Transverse colon (tissue), 4 donors: ENCODE measurements around the gene NOL9.

Experiments used
- POLR2A ChIP-seq: fragments of 450-650 bp; IDR thresholded peaks from one replicate; pipeline ENCODE4 v1.6.1; 2016; ENCODE audit warnings: antibody characterized with exemption, mild to moderate bottlenecking, moderate library complexity
- POLR2AphosphoS5 ChIP-seq, 3 donors: sonication (generic); formaldehyde crosslinking; IDR thresholded peaks; one replicate each; pipeline ENCODE4 v1.6.1; 2016; ENCODE audit warnings: antibody characterized with exemption in 3 of 3
- TF ChIP-seq, protein P1 (sequence below), 5 experiments: fragments of 200-600 bp in 3 of 5; fragments of 450-650 bp in 2 of 5; sonication (generic) in 3 of 5; IDR thresholded peaks; 1 replicate in 2 of 5; 2 replicates in 3 of 5; pipeline ENCODE4 v1.5.1; 2016 to 2017; ENCODE audit warnings: antibody characterized with exemption in 5 of 5, inconsistent platforms in 3 of 5, mild to moderate bottlenecking in 2 of 5, moderate library complexity in 1 of 5

DNA sequence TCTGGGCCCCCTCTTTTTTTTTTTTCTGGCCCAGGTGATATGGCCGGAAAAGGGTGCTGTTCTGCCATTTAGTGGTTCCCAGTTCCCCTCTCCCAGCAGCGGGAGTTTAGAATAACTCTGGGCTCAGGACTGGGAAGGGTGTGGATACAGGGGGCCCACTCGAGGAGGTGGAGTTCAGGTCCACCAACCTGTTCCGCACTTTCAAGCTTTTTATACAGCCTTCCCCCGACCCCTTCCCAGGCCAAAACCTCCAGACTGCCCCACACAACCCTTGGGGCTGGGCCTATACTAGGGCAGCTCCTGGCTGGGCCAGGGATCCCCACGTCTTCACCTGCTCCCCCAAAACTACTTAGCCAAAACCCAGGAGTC is 63.2 kb downstream of the NOL9 start:
- TF ChIP-seq POLR2A (no peak), POLR2AphosphoS5 (IDR thresholded peaks at IDR 0.05) (no peak)
- TF ChIP-seq, protein P1, sequence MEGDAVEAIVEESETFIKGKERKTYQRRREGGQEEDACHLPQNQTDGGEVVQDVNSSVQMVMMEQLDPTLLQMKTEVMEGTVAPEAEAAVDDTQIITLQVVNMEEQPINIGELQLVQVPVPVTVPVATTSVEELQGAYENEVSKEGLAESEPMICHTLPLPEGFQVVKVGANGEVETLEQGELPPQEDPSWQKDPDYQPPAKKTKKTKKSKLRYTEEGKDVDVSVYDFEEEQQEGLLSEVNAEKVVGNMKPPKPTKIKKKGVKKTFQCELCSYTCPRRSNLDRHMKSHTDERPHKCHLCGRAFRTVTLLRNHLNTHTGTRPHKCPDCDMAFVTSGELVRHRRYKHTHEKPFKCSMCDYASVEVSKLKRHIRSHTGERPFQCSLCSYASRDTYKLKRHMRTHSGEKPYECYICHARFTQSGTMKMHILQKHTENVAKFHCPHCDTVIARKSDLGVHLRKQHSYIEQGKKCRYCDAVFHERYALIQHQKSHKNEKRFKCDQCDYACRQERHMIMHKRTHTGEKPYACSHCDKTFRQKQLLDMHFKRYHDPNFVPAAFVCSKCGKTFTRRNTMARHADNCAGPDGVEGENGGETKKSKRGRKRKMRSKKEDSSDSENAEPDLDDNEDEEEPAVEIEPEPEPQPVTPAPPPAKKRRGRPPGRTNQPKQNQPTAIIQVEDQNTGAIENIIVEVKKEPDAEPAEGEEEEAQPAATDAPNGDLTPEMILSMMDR (IDR thresholded peaks at IDR 0.05): no peak
